Measurements from ENCODE around the gene NR1D1. TPM values are rescaled to one million over a fixed set of nuclear protein-coding genes. Genes with fewer than 3 reads are reported as not detected.

Gene NR1D1
- total RNA-seq, 4 donors from 2014 or later, result 3.4 to 9.9 (median 5.1) TPM

DNA sequence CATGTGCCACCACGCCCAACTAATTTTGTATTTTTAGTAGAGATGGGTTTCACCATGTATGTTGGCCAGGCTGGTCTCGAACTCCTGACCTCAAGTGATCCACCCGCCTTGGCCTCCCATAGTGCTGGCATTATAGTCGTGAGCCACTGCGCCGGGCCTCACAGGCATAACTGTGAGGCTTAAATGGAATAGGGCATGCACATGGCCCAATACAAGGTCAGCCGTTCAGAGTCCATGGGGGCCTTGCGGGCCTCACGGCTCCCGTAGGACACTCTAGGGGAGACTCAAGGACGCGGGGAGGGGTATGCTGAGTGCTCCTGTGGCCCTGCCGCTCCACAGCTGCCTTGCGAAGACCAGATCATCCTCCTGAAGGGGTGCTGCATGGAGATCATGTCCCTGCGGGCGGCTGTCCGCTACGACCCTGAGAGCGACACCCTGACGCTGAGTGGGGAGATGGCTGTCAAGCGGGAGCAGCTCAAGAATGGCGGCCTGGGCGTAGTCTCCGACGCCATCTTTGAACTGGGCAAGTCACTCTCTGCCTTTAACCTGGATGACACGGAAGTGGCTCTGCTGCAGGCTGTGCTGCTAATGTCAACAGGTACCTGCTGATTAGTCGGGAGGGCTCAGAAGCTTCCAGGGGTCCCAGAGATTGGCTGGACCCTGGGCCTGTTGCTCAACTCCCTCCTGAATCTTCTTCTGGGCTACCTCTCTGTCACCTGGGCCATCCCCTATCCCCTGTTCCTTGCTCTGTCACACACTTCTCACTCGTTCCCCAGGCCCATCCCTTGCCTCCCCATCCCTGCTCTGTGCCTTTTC lies 12.3 kb downstream of the NR1D1 start:
- Histone ChIP-seq H3K4me3 (replicated peaks in 1 of 3) (no peak overlapping the region), H3K27me3 (no peaks in the 10 kb centered on the region), H3K9me3 (no peaks in the 10 kb centered on the region), H3K36me3 (peaks cover 43 to 44% of the 10 kb centered on the region in 2 donors), H3K4me1 (peaks cover 11 to 22% of the 10 kb centered on the region in 2 donors), H3K27ac (no peak overlapping the region)
- intact Hi-C loops (cut with DNase I), result loop anchor here (10.0 kb wide), 1 partner anchor 73 kb away; the partner anchor contains the start of gene CSF3
- DNase-seq, result no peak
- WGBS, 2 donors, result 90% methylated on average over 21 to 23 of the region's 28 CpGs
- TF ChIP-seq, protein P1, sequence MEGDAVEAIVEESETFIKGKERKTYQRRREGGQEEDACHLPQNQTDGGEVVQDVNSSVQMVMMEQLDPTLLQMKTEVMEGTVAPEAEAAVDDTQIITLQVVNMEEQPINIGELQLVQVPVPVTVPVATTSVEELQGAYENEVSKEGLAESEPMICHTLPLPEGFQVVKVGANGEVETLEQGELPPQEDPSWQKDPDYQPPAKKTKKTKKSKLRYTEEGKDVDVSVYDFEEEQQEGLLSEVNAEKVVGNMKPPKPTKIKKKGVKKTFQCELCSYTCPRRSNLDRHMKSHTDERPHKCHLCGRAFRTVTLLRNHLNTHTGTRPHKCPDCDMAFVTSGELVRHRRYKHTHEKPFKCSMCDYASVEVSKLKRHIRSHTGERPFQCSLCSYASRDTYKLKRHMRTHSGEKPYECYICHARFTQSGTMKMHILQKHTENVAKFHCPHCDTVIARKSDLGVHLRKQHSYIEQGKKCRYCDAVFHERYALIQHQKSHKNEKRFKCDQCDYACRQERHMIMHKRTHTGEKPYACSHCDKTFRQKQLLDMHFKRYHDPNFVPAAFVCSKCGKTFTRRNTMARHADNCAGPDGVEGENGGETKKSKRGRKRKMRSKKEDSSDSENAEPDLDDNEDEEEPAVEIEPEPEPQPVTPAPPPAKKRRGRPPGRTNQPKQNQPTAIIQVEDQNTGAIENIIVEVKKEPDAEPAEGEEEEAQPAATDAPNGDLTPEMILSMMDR (IDR thresholded peaks at IDR 0.05), result no peak
- TF ChIP-seq POLR2A (IDR thresholded peaks at IDR 0.05), result no peak

DNA sequence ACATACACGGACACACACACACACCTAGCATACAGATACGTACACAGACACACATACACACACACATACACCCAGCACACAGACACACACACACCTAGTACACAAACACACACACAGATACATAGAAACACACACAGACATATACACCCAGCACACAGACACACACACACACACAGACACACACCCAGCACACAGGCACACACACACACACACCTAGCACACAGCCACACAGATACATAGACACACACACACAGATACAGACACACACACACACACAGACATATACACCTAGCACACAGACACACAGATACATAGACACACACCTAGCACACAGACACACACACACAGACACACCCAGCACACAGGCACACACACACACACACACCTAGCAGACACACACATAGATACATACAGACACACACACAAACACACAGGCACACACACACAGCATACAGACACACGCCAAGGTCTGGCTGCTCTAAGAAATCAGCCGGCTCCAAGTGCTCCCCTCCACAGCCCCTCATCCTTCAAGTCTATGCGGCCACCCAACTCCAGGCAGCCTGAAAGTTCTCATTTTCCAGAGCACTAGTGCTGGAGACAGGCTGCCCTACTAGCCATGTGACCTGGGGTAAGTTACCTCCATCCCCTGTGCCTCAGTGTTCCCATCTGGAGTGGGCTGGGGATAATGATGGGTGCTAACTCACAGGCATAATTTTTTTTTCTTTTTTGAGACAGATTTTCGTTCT lies 13.2 kb downstream of the NR1D1 start:
- Histone ChIP-seq H3K4me3 (replicated peaks in 1 of 3) (no peak overlapping the region), H3K36me3 (peaks cover 41 to 42% of the 10 kb centered on the region in 2 donors), H3K27ac (no peak overlapping the region), H3K9me3 (no peaks in the 10 kb centered on the region), H3K4me1 (peaks cover 2 to 13% of the 10 kb centered on the region in 2 donors), H3K27me3 (no peaks in the 10 kb centered on the region)
- intact Hi-C loops (cut with DNase I), result loop anchor here (10.0 kb wide), 1 partner anchor 72 kb away; the partner anchor contains the start of gene CSF3
- TF ChIP-seq, protein P1 (IDR thresholded peaks at IDR 0.05), result no peak
- no peak for TF ChIP-seq POLR2A (IDR thresholded peaks at IDR 0.05)
- WGBS, 2 donors, result 81 to 86% methylated on average over 6 of the region's 6 CpGs
- no peak for DNase-seq

DNA sequence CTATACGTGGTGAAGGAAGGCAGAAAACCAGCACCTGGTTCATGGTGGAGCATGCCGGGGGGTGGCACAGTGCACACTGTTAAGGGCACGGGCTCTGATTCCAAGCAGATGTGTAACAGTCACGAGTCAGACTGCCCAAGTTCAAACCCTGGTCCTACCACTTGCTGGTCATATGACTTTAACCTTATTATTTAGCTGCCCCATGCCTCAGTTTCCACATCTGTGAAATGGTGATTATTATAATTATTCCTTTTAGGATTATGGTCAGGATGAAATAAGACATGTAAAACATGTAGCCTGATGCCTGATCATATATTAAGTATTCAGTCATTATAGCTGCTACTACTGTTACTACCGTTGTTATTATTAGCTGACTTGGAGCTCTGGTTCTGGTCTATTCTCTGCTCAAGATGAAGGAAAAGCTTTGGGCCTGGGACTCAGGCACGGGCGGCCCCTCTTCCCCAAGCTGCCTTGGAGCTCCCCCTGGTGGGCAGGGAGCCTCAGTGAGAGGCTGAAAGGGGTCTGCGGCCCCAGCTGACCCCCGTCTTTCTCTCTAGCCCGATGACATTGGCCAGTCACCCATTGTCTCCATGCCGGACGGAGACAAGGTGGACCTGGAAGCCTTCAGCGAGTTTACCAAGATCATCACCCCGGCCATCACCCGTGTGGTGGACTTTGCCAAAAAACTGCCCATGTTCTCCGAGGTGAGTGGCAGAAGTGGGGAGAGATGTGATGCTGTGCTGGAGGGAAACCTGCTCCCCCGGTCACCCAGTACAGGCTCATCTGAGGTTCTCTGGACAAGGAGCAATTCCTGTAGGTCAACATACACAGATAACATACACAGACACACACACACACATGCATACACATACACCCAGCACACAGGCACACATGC lies 14.0 kb downstream of the NR1D1 start:
- intact Hi-C loops (cut with DNase I), result loop anchor here (10.0 kb wide), 1 partner anchor 72 kb away; the partner anchor contains the start of gene CSF3
- H3K4me1 ChIP-seq, result peaks cover 0 to 5% of the 10 kb centered on the region in 2 donors
- peaks cover 41 to 42% of the 10 kb centered on the region in 2 donors for H3K36me3 ChIP-seq
- no peaks in the 10 kb centered on the region for H3K27me3 ChIP-seq
- TF ChIP-seq, protein P1 (IDR thresholded peaks at IDR 0.05), result peak; percentile 56 to 79 (median 72)
- no peak for TF ChIP-seq POLR2A (IDR thresholded peaks at IDR 0.05)
- no peaks in the 10 kb centered on the region for H3K9me3 ChIP-seq
- H3K4me3 ChIP-seq (replicated peaks in 1 of 3), result no peak overlapping the region
- no peak overlapping the region for H3K27ac ChIP-seq
- peak; percentile 63 to 67 for DNase-seq
- WGBS, 2 donors, result 65 to 68% methylated on average over 9 to 17 of the region's 17 CpGs

DNA sequence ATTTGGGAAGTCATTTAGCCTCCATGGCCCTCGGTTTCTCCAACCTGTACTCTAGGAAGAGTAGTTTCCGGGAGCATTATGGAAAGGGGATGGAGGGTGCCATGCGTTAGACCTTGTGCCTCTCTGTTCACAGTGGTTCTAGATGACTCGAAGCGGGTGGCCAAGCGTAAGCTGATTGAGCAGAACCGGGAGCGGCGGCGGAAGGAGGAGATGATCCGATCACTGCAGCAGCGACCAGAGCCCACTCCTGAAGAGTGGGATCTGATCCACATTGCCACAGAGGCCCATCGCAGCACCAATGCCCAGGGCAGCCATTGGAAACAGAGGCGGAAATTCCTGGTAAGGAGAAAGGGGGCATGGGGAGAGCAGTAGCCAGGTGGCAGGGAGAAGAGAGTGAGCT lies 15.9 kb downstream of the NR1D1 start:
- H3K27ac ChIP-seq, result no peak overlapping the region
- intact Hi-C loops (cut with DNase I), result loop anchor here (10.0 kb wide), 1 partner anchor 70 kb away; the partner anchor contains the start of gene CSF3

DNA sequence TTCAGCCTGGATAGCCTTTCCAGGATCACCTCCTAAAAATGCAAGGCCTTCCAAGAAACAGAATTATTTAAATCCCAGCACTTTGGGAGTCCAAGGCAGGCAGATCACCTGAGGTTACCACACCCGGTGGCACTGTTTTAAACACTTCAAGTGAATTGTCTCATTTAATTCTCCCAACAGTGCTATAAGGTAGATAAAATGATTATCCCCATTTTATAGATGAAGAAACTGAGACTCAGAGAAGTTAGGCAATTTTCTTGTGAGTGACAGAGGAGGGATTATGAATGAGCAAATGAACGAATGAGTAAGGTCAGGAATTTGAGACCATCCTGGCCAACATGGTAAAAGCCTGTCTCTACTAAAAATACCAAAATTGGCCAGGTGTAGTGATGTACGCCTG lies 20.8 kb downstream of the NR1D1 start:
- Histone ChIP-seq H3K27ac (no peak overlapping the region), H3K27me3 (no peaks in the 10 kb centered on the region), H3K4me1 (peaks cover 19 to 29% of the 10 kb centered on the region in 2 donors), H3K9me3 (no peaks in the 10 kb centered on the region), H3K4me3 (replicated peaks in 1 of 3) (no peak overlapping the region), H3K36me3 (peaks cover 2 to 4% of the 10 kb centered on the region in 2 donors)
- no peak for DNase-seq
- 95 to 97% methylated on average over 3 of the region's 3 CpGs for WGBS, 2 donors
- intact Hi-C loops (cut with DNase I), result no loop called here
- TF ChIP-seq, protein P1 (IDR thresholded peaks at IDR 0.05), result no peak
- TF ChIP-seq POLR2A (IDR thresholded peaks at IDR 0.05), result no peak

More for the DNA sequence above, 15.9 kb downstream of the NR1D1 start:
- Histone ChIP-seq H3K9me3 (no peaks in the 10 kb centered on the region), H3K4me3 (replicated peaks in 1 of 3) (no peak overlapping the region), H3K4me1 (no peaks in the 10 kb centered on the region), H3K27me3 (no peaks in the 10 kb centered on the region), H3K36me3 (peaks cover 40 to 42% of the 10 kb centered on the region in 2 donors)
- TF ChIP-seq POLR2A (IDR thresholded peaks at IDR 0.05), result no peak
- WGBS, 2 donors, result 94 to 95% methylated on average over 14 of the region's 14 CpGs
- DNase-seq, result no peak
